NB4 (cell line): ENCODE data around the gene ASS1.

Experiments used
- DNase-seq: peaks from one replicate; pipeline ENCODE4 v3.0.0; 2010; ENCODE audit warnings: low read depth
- H3K4me3 ChIP-seq: one replicate; pipeline ENCODE4 v1.5.1; 2011; ENCODE audit warnings: mild to moderate bottlenecking, low read depth, low read length, moderate library complexity
- CTCF ChIP-seq: IDR thresholded peaks from one replicate; pipeline ENCODE4 v1.5.1; 2012; ENCODE audit warnings: low read depth, low read length
- MAX ChIP-seq: IDR thresholded peaks from 2 replicates; pipeline ENCODE4 v1.6.1; 2011; ENCODE audit warnings: low read depth, low read length
- MYC ChIP-seq: IDR thresholded peaks from 2 replicates; pipeline ENCODE4 v1.6.1; 2011; ENCODE audit warnings: low read depth, low read length
- POLR2A ChIP-seq: IDR thresholded peaks from 2 replicates; pipeline ENCODE4 v1.6.1; 2011; ENCODE audit warnings: mild to moderate bottlenecking; ENCODE audit not compliant: insufficient read length; ENCODE audit errors: extremely low read depth

Gene ASS1

GRCh38 chr9:130421802-130422276 is 22.9 kb upstream of the ASS1 start:
- no peak overlapping the region for H3K4me3 ChIP-seq
- DNase-seq, result no peak
- TF ChIP-seq MYC (no peak), MAX (no peak), CTCF (no peak), POLR2A (no peak)

- H3K4me3 ChIP-seq, result no peak overlapping the region
- no peak for TF ChIP-seq MYC
- TF ChIP-seq POLR2A, result no peak
- TF ChIP-seq CTCF, result no peak
- TF ChIP-seq MAX, result no peak
- DNase-seq, result no peak
Observed at GRCh38 chr9:130422546-130422945, 22.2 kb upstream of the ASS1 start.

GRCh38 chr9:130423272-130423671 is 21.5 kb upstream of the ASS1 start:
- no peak overlapping the region for H3K4me3 ChIP-seq
- no peak for DNase-seq
- no peak for TF ChIP-seq CTCF
- TF ChIP-seq MYC, result no peak
- TF ChIP-seq MAX, result no peak
- TF ChIP-seq POLR2A, result no peak

- DNase-seq, result no peak
- H3K4me3 ChIP-seq, result no peak overlapping the region
- no peak for TF ChIP-seq CTCF
- TF ChIP-seq POLR2A, result no peak
- TF ChIP-seq MAX, result no peak
- no peak for TF ChIP-seq MYC
Observed at GRCh38 chr9:130424595-130425454, 19.9 kb upstream of the ASS1 start.

- no peak overlapping the region for H3K4me3 ChIP-seq
- no peak for DNase-seq
- no peak for TF ChIP-seq MAX
- no peak for TF ChIP-seq CTCF
- no peak for TF ChIP-seq POLR2A
- TF ChIP-seq MYC, result no peak
Observed at GRCh38 chr9:130425741-130426466, 18.9 kb upstream of the ASS1 start.
